ENCODE results near the gene GLB1L3.
"Not testable (repeated sequence)": the region's sequence is repeated elsewhere in the genome, so short reads cannot be mapped to it uniquely, and the experiment has no call there.

Gene GLB1L3

DNA sequence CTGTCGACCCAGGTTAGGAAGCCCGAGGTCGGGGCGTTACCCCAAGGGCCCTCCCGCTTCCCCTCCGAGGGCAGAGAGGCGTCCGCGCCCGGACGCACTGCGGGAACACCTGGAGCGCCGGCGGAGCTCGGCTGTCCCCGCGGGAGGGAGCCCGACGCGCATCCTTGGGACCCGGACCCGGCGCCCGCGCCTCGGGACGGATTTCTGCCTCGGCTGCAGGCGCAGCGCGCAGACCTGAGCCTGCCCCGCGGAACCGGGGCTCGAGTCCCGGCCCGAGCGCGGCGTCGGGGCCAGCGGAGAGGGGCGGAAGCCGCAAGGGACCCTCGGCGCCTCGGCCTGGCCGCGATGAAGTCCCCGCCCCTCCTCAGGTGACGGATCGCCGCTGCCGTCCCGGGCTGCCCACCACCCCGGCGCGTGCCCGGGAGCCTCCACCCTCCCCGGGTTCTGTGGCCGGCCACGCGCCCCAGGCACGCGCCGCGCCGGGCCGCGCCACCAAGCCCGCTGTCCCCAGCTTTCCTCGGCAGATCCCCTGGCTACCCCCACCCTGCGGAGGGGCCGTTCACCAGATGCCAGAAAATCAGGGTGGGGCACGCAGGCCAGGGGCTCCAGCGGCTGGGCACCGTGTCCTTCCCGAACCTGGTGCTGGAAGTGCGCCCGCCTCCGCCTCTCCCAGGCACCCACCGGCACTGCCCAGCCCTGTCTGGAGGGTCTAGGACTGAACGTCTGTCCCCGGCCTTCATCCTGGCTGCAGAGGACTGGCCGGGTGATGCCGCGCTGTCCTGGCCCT lies 410 bp downstream of the GLB1L3 start:
- H3K9ac ChIP-seq (ENCODE audit: low read depth, low read length) = peak overlapping the region; percentile 65

GRCh38 chr11:134277183-134278001 lies 1.2 kb downstream of the GLB1L3 start:
- Histone ChIP-seq H3K9me3 (ENCODE audit: insufficient read depth, low read depth, low read length) (no peaks in the 10 kb centered on the region), H3K9ac (ENCODE audit: low read depth, low read length) (peak overlapping the region; percentile 65), H3K4me1 (ENCODE audit: insufficient read depth, low read length) (peaks cover 22% of the 10 kb centered on the region), H3K27me3 (ENCODE audit: insufficient read depth, low read length) (peaks cover 65% of the 10 kb centered on the region), H3K27ac (ENCODE audit: low read depth, low read length) (no peak overlapping the region), H3K36me3 (ENCODE audit: insufficient read depth, low read length) (peaks cover 7% of the 10 kb centered on the region; the same call in 1 of the 2 replicates), H3K4me3 (ENCODE audit: low read length) (peak overlapping the region; percentile 76)
- 12% methylated on average over 36 of the region's 36 CpGs for WGBS

More for the DNA sequence above, 410 bp downstream of the GLB1L3 start:
- no peak overlapping the region for H3K27ac ChIP-seq (ENCODE audit: low read depth, low read length)
- H3K4me3 ChIP-seq (ENCODE audit: low read length) = peak overlapping the region; percentile 76
- H3K9me3 ChIP-seq (ENCODE audit: insufficient read depth, low read depth, low read length) = no peaks in the 10 kb centered on the region
- H3K4me1 ChIP-seq (ENCODE audit: insufficient read depth, low read length) = peaks cover 31% of the 10 kb centered on the region
- H3K27me3 ChIP-seq (ENCODE audit: insufficient read depth, low read length) = peaks cover 71% of the 10 kb centered on the region
- under 1% methylated on average over 88 of the region's 88 CpGs for WGBS
- H3K36me3 ChIP-seq (ENCODE audit: insufficient read depth, low read length) = peaks cover 7% of the 10 kb centered on the region; the same call in 1 of the 2 replicates

DNA sequence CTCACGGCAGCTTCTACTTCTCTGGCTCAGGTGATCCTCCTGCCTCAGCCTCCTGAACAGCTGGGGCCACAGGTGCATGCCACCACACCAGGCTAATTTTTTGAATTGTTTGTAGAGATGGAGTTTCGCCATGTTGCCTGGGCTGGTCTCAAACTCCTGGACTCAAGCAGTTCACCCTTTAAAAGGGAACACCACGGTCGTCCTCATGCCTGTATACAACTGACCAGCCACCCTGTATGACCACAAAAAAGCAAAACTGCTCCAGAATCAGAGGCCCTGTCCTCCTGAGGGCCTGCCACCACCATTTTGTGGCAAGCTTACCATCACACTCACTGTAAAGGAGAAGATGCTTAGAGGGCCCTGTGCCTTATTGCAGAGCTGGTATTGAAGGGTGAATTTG lies 2.2 kb downstream of the GLB1L3 start:
- WGBS = 87% methylated on average over 4 of the region's 4 CpGs
- Histone ChIP-seq H3K4me3 (ENCODE audit: low read length) (no peak overlapping the region), H3K9ac (ENCODE audit: low read depth, low read length) (no peak overlapping the region), H3K9me3 (ENCODE audit: insufficient read depth, low read depth, low read length) (no peaks in the 10 kb centered on the region), H3K4me1 (ENCODE audit: insufficient read depth, low read length) (peaks cover 15% of the 10 kb centered on the region), H3K36me3 (ENCODE audit: insufficient read depth, low read length) (peaks cover 7% of the 10 kb centered on the region; the same call in 1 of the 2 replicates), H3K27ac (ENCODE audit: low read depth, low read length) (no peak overlapping the region), H3K27me3 (ENCODE audit: insufficient read depth, low read length) (peaks cover 55% of the 10 kb centered on the region)

- peaks cover 20% of the 10 kb centered on the region for H3K36me3 ChIP-seq (ENCODE audit: insufficient read depth, low read length)
- H3K9ac ChIP-seq (ENCODE audit: low read depth, low read length); H3K9me3 ChIP-seq (ENCODE audit: insufficient read depth, low read depth, low read length); H3K4me1 ChIP-seq (ENCODE audit: insufficient read depth, low read length); H3K4me3 ChIP-seq (ENCODE audit: low read length); H3K27ac ChIP-seq (ENCODE audit: low read depth, low read length): not testable (repeated sequence)
- 83% methylated on average over 10 of the region's 17 CpGs for WGBS
- peaks cover 22% of the 10 kb centered on the region; the same call in 1 of the 2 replicates for H3K27me3 ChIP-seq (ENCODE audit: insufficient read depth, low read length)
Observed at GRCh38 chr11:134281635-134282034, 5.5 kb downstream of the GLB1L3 start.

- WGBS = 91% methylated on average over 22 of the region's 22 CpGs
- no peak overlapping the region for H3K9ac ChIP-seq (ENCODE audit: low read depth, low read length)
- H3K4me3 ChIP-seq (ENCODE audit: low read length) = no peak overlapping the region
- H3K36me3 ChIP-seq (ENCODE audit: insufficient read depth, low read length) = peaks cover 20% of the 10 kb centered on the region
- no peaks in the 10 kb centered on the region for H3K9me3 ChIP-seq (ENCODE audit: insufficient read depth, low read depth, low read length)
- no peak overlapping the region for H3K27ac ChIP-seq (ENCODE audit: low read depth, low read length)
- H3K4me1 ChIP-seq (ENCODE audit: insufficient read depth, low read length) = no peaks in the 10 kb centered on the region
- peaks cover 15% of the 10 kb centered on the region; the same call in 1 of the 2 replicates for H3K27me3 ChIP-seq (ENCODE audit: insufficient read depth, low read length)
Observed at GRCh38 chr11:134282121-134283045, 6.2 kb downstream of the GLB1L3 start.

- 92% methylated on average over 16 of the region's 16 CpGs for WGBS
Observed at GRCh38 chr11:134283461-134284230, 7.5 kb downstream of the GLB1L3 start.

DNA sequence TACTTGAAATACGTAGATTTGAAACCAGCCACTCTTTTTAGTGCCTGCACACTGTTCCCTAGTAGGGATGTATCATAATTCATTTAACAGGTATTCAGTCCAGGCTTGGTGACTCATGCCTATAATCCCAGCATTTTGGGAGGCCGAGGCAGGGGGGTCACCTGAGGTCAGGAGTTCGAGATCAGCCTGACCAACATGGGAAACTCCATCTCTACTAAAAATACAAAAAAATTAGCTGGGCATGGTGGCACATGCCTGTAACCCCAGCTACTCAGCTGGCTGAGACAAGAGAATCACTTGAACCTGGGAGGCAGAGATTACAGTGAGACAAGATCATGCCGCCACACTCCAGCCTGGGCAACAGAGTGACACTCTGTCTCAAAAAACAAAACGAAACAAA lies 8.2 kb downstream of the GLB1L3 start:
- WGBS = 96% methylated on average over 5 of the region's 5 CpGs
- H3K36me3 ChIP-seq (ENCODE audit: insufficient read depth, low read length) = peaks cover 13% of the 10 kb centered on the region
- not testable (repeated sequence) for H3K9ac ChIP-seq (ENCODE audit: low read depth, low read length); H3K4me1 ChIP-seq (ENCODE audit: insufficient read depth, low read length); H3K9me3 ChIP-seq (ENCODE audit: insufficient read depth, low read depth, low read length); H3K27me3 ChIP-seq (ENCODE audit: insufficient read depth, low read length); H3K27ac ChIP-seq (ENCODE audit: low read depth, low read length); H3K4me3 ChIP-seq (ENCODE audit: low read length)

More at GRCh38 chr11:134283461-134284230, 7.5 kb downstream of the GLB1L3 start:
- Histone ChIP-seq H3K9me3 (ENCODE audit: insufficient read depth, low read depth, low read length) (no peaks in the 10 kb centered on the region), H3K4me3 (ENCODE audit: low read length) (no peak overlapping the region), H3K27me3 (ENCODE audit: insufficient read depth, low read length) (peaks cover 2% of the 10 kb centered on the region; the same call in 1 of the 2 replicates), H3K4me1 (ENCODE audit: insufficient read depth, low read length) (0 out of 2 replicates have a peak, but pooled peaks cover 4% of the 10 kb centered on the region), H3K36me3 (ENCODE audit: insufficient read depth, low read length) (peaks cover 17% of the 10 kb centered on the region), H3K27ac (ENCODE audit: low read depth, low read length) (no peak overlapping the region), H3K9ac (ENCODE audit: low read depth, low read length) (no peak overlapping the region)

GRCh38 chr11:134287561-134287960 lies 11.4 kb downstream of the GLB1L3 start:
- Histone ChIP-seq H3K4me3 (ENCODE audit: low read length) (no peak overlapping the region), H3K4me1 (ENCODE audit: insufficient read depth, low read length) (peaks cover 8% of the 10 kb centered on the region; the same call in 1 of the 2 replicates), H3K9ac (ENCODE audit: low read depth, low read length) (no peak overlapping the region), H3K27me3 (ENCODE audit: insufficient read depth, low read length) (no peaks in the 10 kb centered on the region), H3K36me3 (ENCODE audit: insufficient read depth, low read length) (peaks cover 13% of the 10 kb centered on the region), H3K27ac (ENCODE audit: low read depth, low read length) (no peak overlapping the region), H3K9me3 (ENCODE audit: insufficient read depth, low read depth, low read length) (no peaks in the 10 kb centered on the region)
- 94% methylated on average over 12 of the region's 12 CpGs for WGBS

DNA sequence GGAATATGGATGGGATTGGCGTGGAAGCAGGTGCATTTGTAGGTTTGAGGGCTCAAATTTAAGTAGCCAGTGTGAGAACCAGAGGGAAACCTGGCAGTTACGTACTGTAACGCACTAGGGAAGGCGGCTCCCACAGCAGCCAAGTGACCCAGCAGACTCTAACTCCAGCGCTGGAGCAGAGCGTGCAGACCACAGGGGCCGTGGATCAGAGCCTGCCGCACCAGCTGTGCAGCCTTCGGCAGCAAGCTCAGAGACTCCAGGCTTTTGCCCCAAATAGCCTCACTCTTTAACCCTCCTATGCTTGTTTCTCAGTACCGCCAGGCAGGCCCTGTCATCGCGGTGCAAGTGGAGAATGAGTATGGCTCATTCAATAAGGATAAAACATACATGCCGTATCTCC lies 12.3 kb downstream of the GLB1L3 start:
- WGBS = 95% methylated on average over 13 of the region's 13 CpGs

DNA sequence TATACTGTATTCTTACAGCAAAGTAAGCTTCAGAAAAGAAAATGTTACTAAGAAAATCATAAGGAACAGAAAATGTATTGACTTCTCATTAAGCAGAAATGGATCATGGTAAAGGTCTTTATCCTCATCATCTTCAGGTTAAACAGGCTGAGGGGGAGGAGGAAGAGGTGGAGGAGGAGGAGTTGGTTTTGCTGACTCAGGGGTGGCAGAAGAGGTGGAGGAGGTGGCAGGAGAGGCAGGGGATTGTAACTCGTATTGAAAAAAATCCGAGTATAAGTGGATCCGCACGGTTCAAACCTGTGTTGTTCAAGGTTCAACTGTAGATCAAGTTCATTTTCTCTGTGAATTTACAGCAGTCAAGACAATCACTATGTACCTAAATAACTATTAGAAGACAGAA lies 13.0 kb downstream of the GLB1L3 start:
- WGBS = 85% methylated on average over 4 of the region's 4 CpGs
- H3K36me3 ChIP-seq (ENCODE audit: insufficient read depth, low read length) = peaks cover 7% of the 10 kb centered on the region
- H3K4me1 ChIP-seq (ENCODE audit: insufficient read depth, low read length) = peaks cover 8% of the 10 kb centered on the region; the same call in 1 of the 2 replicates
- H3K27ac ChIP-seq (ENCODE audit: low read depth, low read length) = no peak overlapping the region
- H3K9me3 ChIP-seq (ENCODE audit: insufficient read depth, low read depth, low read length) = no peaks in the 10 kb centered on the region
- no peak overlapping the region for H3K9ac ChIP-seq (ENCODE audit: low read depth, low read length)
- H3K27me3 ChIP-seq (ENCODE audit: insufficient read depth, low read length) = no peaks in the 10 kb centered on the region
- no peak overlapping the region for H3K4me3 ChIP-seq (ENCODE audit: low read length)

More for the DNA sequence above, 12.3 kb downstream of the GLB1L3 start:
- no peak overlapping the region for H3K4me3 ChIP-seq (ENCODE audit: low read length)
- no peak overlapping the region for H3K9ac ChIP-seq (ENCODE audit: low read depth, low read length)
- no peak overlapping the region for H3K27ac ChIP-seq (ENCODE audit: low read depth, low read length)
- peaks cover 8% of the 10 kb centered on the region; the same call in 1 of the 2 replicates for H3K4me1 ChIP-seq (ENCODE audit: insufficient read depth, low read length)
- no peaks in the 10 kb centered on the region for H3K27me3 ChIP-seq (ENCODE audit: insufficient read depth, low read length)
- no peaks in the 10 kb centered on the region for H3K9me3 ChIP-seq (ENCODE audit: insufficient read depth, low read depth, low read length)
- peaks cover 13% of the 10 kb centered on the region for H3K36me3 ChIP-seq (ENCODE audit: insufficient read depth, low read length)

Measured in HUES64 (cell line).